Measurements from ENCODE around the gene RASSF3.

The RASSF3 gene

DNA sequence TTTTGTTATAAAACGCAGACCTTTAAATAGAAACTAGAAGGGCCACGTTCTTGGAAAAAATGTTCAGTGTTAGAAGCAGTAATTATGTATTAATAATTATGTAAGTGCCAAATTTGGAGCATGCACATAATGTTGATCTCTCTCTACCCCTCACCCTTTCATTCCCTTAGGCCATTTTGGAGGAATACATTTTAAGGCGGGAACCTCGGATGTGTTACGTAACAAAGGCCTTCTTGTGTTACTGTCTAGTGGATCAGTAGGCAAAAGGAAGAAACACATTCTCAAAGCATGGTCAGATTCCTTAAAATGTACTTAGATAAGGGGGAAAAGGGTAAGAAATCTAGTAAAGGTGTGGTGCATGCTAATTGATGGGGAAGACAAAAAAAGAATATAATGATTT lies 52.7 kb downstream of the RASSF3 start:
- Histone ChIP-seq H2BK5ac (ENCODE audit: low read depth, low read length, poor library complexity, severe bottlenecking) (no peak overlapping the region), H2BK15ac (ENCODE audit: low read depth, poor library complexity, severe bottlenecking) (no peak overlapping the region), H3K23ac (ENCODE audit: low read length in 2 of 2) (no peak overlapping the region), H3K4me1 (ENCODE audit: control insufficient read depth, insufficient read depth, low read depth, low read length) (peaks cover 4% of the 10 kb centered on the region), H3K18ac (ENCODE audit: low read depth in 1 of 2, low read length in 2 of 2) (no peak overlapping the region), H3K27ac (ENCODE audit: low read length, poor library complexity, severe bottlenecking) (no peak overlapping the region), H3K79me1 (replicated peaks; ENCODE audit: low read length, poor library complexity, severe bottlenecking) (peaks cover 29% of the 10 kb centered on the region), H3K27me3 (ENCODE audit: control insufficient read depth in 1 of 2, insufficient read depth in 1 of 2, low read length in 2 of 2) (no peaks in the 10 kb centered on the region), H2AFZ (ENCODE audit: low read depth, low read length) (no peak overlapping the region), H2BK120ac (ENCODE audit: low read depth, low read length) (no peak overlapping the region), H3K4me3 (ENCODE audit: insufficient read depth in 1 of 2, low read depth in 1 of 2, low read length in 2 of 2) (no peak overlapping the region), H3K14ac (ENCODE audit: low read length in 2 of 2) (no peak overlapping the region), H3K36me3 (ENCODE audit: control insufficient read depth in 1 of 2, insufficient read depth in 2 of 2, low read depth in 1 of 2, low read length in 2 of 2) (no peaks in the 10 kb centered on the region), H3K9ac (ENCODE audit: low read length) (no peak overlapping the region), H4K91ac (ENCODE audit: low read length) (no peak overlapping the region), H2AK5ac (ENCODE audit: low read length, severe bottlenecking) (no peak overlapping the region), H3K4ac (ENCODE audit: low read depth in 1 of 2, low read length in 2 of 2) (no peak overlapping the region), H2BK12ac (ENCODE audit: low read length in 2 of 2) (no peak overlapping the region), H3K4me2 (ENCODE audit: low read length, poor library complexity, severe bottlenecking) (no peak overlapping the region), H4K8ac (ENCODE audit: low read length) (no peak overlapping the region), H3K9me3 (ENCODE audit: control insufficient read depth, low read length) (no peaks in the 10 kb centered on the region)
- 90% methylated on average over 3 of the region's 5 CpGs for WGBS
- DNase-seq, result no peak

DNA sequence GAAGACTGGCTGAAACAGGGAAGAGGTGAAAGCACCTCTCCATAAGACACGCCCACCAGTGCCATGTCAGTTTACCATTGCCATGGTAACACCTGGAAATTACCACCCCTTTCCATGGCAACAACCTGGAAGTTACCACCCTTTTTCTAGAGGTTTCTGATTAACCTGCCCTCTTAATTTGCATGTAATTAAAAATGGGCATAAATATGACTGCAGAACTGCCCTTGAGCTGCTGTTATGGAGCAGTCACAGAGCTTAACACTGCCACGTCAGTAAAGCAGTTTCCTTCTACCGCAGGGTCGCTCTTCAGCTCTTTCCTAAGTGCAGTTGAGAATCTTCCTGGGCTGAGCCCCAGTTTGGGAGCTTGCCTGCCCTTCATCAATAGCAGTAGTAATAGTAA lies 55.2 kb downstream of the RASSF3 start:
- Histone ChIP-seq H2BK120ac (ENCODE audit: low read depth, low read length) (no peak overlapping the region), H4K91ac (ENCODE audit: low read length) (no peak overlapping the region), H2AFZ (ENCODE audit: low read depth, low read length) (no peak overlapping the region), H3K4me2 (ENCODE audit: low read length, poor library complexity, severe bottlenecking) (no peak overlapping the region), H3K36me3 (ENCODE audit: control insufficient read depth in 1 of 2, insufficient read depth in 2 of 2, low read depth in 1 of 2, low read length in 2 of 2) (no peaks in the 10 kb centered on the region), H4K8ac (ENCODE audit: low read length) (no peak overlapping the region), H3K27me3 (ENCODE audit: control insufficient read depth in 1 of 2, insufficient read depth in 1 of 2, low read length in 2 of 2) (no peaks in the 10 kb centered on the region), H3K4me1 (ENCODE audit: control insufficient read depth, insufficient read depth, low read depth, low read length) (peaks cover 9% of the 10 kb centered on the region), H2BK5ac (ENCODE audit: low read depth, low read length, poor library complexity, severe bottlenecking) (no peak overlapping the region), H3K4ac (ENCODE audit: low read depth in 1 of 2, low read length in 2 of 2) (no peak overlapping the region), H2BK15ac (ENCODE audit: low read depth, poor library complexity, severe bottlenecking) (no peak overlapping the region), H3K18ac (ENCODE audit: low read depth in 1 of 2, low read length in 2 of 2) (peak overlapping the region in 1 of 2 experiments; percentile 81), H2AK5ac (ENCODE audit: low read length, severe bottlenecking) (no peak overlapping the region), H3K4me3 (ENCODE audit: insufficient read depth in 1 of 2, low read depth in 1 of 2, low read length in 2 of 2) (no peak overlapping the region), H3K9ac (ENCODE audit: low read length) (no peak overlapping the region), H3K23ac (ENCODE audit: low read length in 2 of 2) (no peak overlapping the region), H3K9me3 (ENCODE audit: control insufficient read depth, low read length) (no peaks in the 10 kb centered on the region), H3K79me1 (replicated peaks; ENCODE audit: low read length, poor library complexity, severe bottlenecking) (peaks cover 28% of the 10 kb centered on the region), H3K27ac (ENCODE audit: low read length, poor library complexity, severe bottlenecking) (no peak overlapping the region), H3K14ac (ENCODE audit: low read length in 2 of 2) (no peak overlapping the region), H2BK12ac (ENCODE audit: low read length in 2 of 2) (peak overlapping the region in 1 of 2 experiments; percentile 6)
- 72% methylated on average over 4 of the region's 4 CpGs for WGBS
- peak; percentile 70 for DNase-seq

GRCh38 chr12:64666054-64666914 lies 56.0 kb downstream of the RASSF3 start:
- no peak overlapping the region for H3K9ac ChIP-seq (ENCODE audit: low read length)
- H3K4ac ChIP-seq (ENCODE audit: low read depth in 1 of 2, low read length in 2 of 2), result no peak overlapping the region
- no peak overlapping the region for H3K27ac ChIP-seq (ENCODE audit: low read length, poor library complexity, severe bottlenecking)
- no peak overlapping the region for H3K4me2 ChIP-seq (ENCODE audit: low read length, poor library complexity, severe bottlenecking)
- H3K23ac ChIP-seq (ENCODE audit: low read length in 2 of 2), result no peak overlapping the region
- 56% methylated on average over 3 of the region's 3 CpGs for WGBS
- DNase-seq, result peak; percentile 61
- H2BK5ac ChIP-seq (ENCODE audit: low read depth, low read length, poor library complexity, severe bottlenecking), result no peak overlapping the region
- H3K79me1 ChIP-seq (replicated peaks; ENCODE audit: low read length, poor library complexity, severe bottlenecking), result peaks cover 29% of the 10 kb centered on the region
- peak overlapping the region; percentile 75 to 98 for H2BK12ac ChIP-seq (ENCODE audit: low read length in 2 of 2)
- peak overlapping the region; percentile 60 to 62 for H3K18ac ChIP-seq (ENCODE audit: low read depth in 1 of 2, low read length in 2 of 2)
- H3K4me1 ChIP-seq (ENCODE audit: control insufficient read depth, insufficient read depth, low read depth, low read length), result peaks cover 13% of the 10 kb centered on the region
- H3K4me3 ChIP-seq (ENCODE audit: insufficient read depth in 1 of 2, low read depth in 1 of 2, low read length in 2 of 2), result no peak overlapping the region
- H2AFZ ChIP-seq (ENCODE audit: low read depth, low read length), result no peak overlapping the region
- H2BK15ac ChIP-seq (ENCODE audit: low read depth, poor library complexity, severe bottlenecking), result no peak overlapping the region
- no peak overlapping the region for H4K91ac ChIP-seq (ENCODE audit: low read length)
- no peaks in the 10 kb centered on the region for H3K9me3 ChIP-seq (ENCODE audit: control insufficient read depth, low read length)
- H3K36me3 ChIP-seq (ENCODE audit: control insufficient read depth in 1 of 2, insufficient read depth in 2 of 2, low read depth in 1 of 2, low read length in 2 of 2), result no peaks in the 10 kb centered on the region
- no peak overlapping the region for H2BK120ac ChIP-seq (ENCODE audit: low read depth, low read length)
- H4K8ac ChIP-seq (ENCODE audit: low read length), result no peak overlapping the region
- H3K14ac ChIP-seq (ENCODE audit: low read length in 2 of 2), result no peak overlapping the region
- no peak overlapping the region for H2AK5ac ChIP-seq (ENCODE audit: low read length, severe bottlenecking)
- H3K27me3 ChIP-seq (ENCODE audit: control insufficient read depth in 1 of 2, insufficient read depth in 1 of 2, low read length in 2 of 2), result no peaks in the 10 kb centered on the region

DNA sequence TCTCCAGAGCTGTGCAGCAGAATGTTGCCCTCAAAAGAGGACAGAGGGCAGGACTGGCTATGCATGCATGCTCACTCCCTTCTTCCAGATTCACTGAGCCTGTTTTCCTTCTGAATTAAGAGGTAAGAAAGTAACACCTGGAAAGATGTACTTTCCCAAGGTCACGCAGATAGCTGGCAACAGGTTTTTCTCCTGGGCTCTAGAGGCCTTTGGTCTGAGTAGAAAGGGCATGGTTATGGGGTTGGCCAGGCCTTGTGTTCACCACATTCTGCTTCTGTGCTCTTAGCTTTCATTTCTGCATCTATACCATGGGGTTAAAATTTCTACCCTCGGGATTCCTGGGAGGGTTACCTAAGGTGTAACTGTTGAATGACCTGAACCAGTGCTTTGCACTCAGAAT lies 57.5 kb downstream of the RASSF3 start:
- Histone ChIP-seq H3K4me1 (ENCODE audit: control insufficient read depth, insufficient read depth, low read depth, low read length) (peaks cover 17% of the 10 kb centered on the region), H3K9ac (ENCODE audit: low read length) (no peak overlapping the region), H2AK5ac (ENCODE audit: low read length, severe bottlenecking) (no peak overlapping the region), H4K8ac (ENCODE audit: low read length) (no peak overlapping the region), H2BK120ac (ENCODE audit: low read depth, low read length) (no peak overlapping the region), H2BK15ac (ENCODE audit: low read depth, poor library complexity, severe bottlenecking) (no peak overlapping the region), H3K4me3 (ENCODE audit: insufficient read depth in 1 of 2, low read depth in 1 of 2, low read length in 2 of 2) (no peak overlapping the region), H3K4ac (ENCODE audit: low read depth in 1 of 2, low read length in 2 of 2) (peak overlapping the region in 1 of 2 experiments; percentile 61), H2AFZ (ENCODE audit: low read depth, low read length) (no peak overlapping the region), H3K27me3 (ENCODE audit: control insufficient read depth in 1 of 2, insufficient read depth in 1 of 2, low read length in 2 of 2) (no peaks in the 10 kb centered on the region), H3K4me2 (ENCODE audit: low read length, poor library complexity, severe bottlenecking) (no peak overlapping the region), H4K91ac (ENCODE audit: low read length) (no peak overlapping the region), H3K23ac (ENCODE audit: low read length in 2 of 2) (no peak overlapping the region), H2BK12ac (ENCODE audit: low read length in 2 of 2) (peak overlapping the region in 1 of 2 experiments; percentile 38), H3K18ac (ENCODE audit: low read depth in 1 of 2, low read length in 2 of 2) (peak overlapping the region in 1 of 2 experiments; percentile 18), H3K9me3 (ENCODE audit: control insufficient read depth, low read length) (no peaks in the 10 kb centered on the region), H3K27ac (ENCODE audit: low read length, poor library complexity, severe bottlenecking) (no peak overlapping the region), H3K79me1 (replicated peaks; ENCODE audit: low read length, poor library complexity, severe bottlenecking) (peaks cover 27% of the 10 kb centered on the region), H3K36me3 (ENCODE audit: control insufficient read depth in 1 of 2, insufficient read depth in 2 of 2, low read depth in 1 of 2, low read length in 2 of 2) (no peaks in the 10 kb centered on the region), H2BK5ac (ENCODE audit: low read depth, low read length, poor library complexity, severe bottlenecking) (no peak overlapping the region), H3K14ac (ENCODE audit: low read length in 2 of 2) (no peak overlapping the region)
- no peak for DNase-seq
- 95% methylated on average over 2 of the region's 2 CpGs for WGBS
